GM23338 (cell line): Measurements from ENCODE around the gene LRRC8B. TPM values are rescaled to one million over a fixed set of nuclear protein-coding genes. Genes with fewer than 3 reads are reported as not detected.

Experiments
- EZH2 ChIP-seq: fragments of 200-600 bp; sonication (generic); IDR thresholded peaks from one replicate; pipeline ENCODE4 v1.8.0; 2017; ENCODE audit warnings: antibody characterized with exemption, mild to moderate bottlenecking, low read depth; ENCODE audit not compliant: unreplicated experiment
- ZNF114 ChIP-seq: fragments of 250-450 bp; sonication (Bioruptor Pico); IDR thresholded peaks from 2 replicates; pipeline ENCODE4 v1.5.0; 2020; ENCODE audit warnings: mild to moderate bottlenecking, moderate library complexity
- polyA plus RNA-seq: library from polyadenylated mRNA; unstranded; fragments of >200 nt; fragmentation: Nextera tagmentation; extraction: Ambion mirVana; gene quantifications from 2 replicates; pipeline ENCODE4 v1.2.1, GENCODE V29; 2016
- total RNA-seq: library from RNA; depleted of rRNA; stranded (reverse); fragments of >200 nt; shearing (Covaris generic); gene quantifications from 2 replicates; pipeline ENCODE4 v1.2.3, GENCODE V29; 2014
- TF ChIP-seq, protein P1 (sequence below): fragments of 250-450 bp; sonication (Bioruptor Pico); IDR thresholded peaks from 2 replicates; pipeline ENCODE4 v1.5.0; 2020; ENCODE audit warnings: mild to moderate bottlenecking, moderate library complexity
- TF ChIP-seq, protein P2 (sequence below): IDR thresholded peaks from 2 replicates; pipeline ENCODE4 v1.6.1; 2016; ENCODE audit warnings: antibody characterized with exemption
- TF ChIP-seq, protein P3 (sequence below): IDR thresholded peaks from one replicate; pipeline ENCODE4 v1.6.1; 2018; ENCODE audit warnings: antibody characterized with exemption; ENCODE audit not compliant: unreplicated experiment

LRRC8B gene
- total and polyA plus RNA-seq, 2 experiments from 2014 or later: 9.0 to 26.5 TPM

GRCh38 chr1:89644119-89644814, 119.6 kb downstream of the LRRC8B start (continued):
- TF ChIP-seq, protein P1, sequence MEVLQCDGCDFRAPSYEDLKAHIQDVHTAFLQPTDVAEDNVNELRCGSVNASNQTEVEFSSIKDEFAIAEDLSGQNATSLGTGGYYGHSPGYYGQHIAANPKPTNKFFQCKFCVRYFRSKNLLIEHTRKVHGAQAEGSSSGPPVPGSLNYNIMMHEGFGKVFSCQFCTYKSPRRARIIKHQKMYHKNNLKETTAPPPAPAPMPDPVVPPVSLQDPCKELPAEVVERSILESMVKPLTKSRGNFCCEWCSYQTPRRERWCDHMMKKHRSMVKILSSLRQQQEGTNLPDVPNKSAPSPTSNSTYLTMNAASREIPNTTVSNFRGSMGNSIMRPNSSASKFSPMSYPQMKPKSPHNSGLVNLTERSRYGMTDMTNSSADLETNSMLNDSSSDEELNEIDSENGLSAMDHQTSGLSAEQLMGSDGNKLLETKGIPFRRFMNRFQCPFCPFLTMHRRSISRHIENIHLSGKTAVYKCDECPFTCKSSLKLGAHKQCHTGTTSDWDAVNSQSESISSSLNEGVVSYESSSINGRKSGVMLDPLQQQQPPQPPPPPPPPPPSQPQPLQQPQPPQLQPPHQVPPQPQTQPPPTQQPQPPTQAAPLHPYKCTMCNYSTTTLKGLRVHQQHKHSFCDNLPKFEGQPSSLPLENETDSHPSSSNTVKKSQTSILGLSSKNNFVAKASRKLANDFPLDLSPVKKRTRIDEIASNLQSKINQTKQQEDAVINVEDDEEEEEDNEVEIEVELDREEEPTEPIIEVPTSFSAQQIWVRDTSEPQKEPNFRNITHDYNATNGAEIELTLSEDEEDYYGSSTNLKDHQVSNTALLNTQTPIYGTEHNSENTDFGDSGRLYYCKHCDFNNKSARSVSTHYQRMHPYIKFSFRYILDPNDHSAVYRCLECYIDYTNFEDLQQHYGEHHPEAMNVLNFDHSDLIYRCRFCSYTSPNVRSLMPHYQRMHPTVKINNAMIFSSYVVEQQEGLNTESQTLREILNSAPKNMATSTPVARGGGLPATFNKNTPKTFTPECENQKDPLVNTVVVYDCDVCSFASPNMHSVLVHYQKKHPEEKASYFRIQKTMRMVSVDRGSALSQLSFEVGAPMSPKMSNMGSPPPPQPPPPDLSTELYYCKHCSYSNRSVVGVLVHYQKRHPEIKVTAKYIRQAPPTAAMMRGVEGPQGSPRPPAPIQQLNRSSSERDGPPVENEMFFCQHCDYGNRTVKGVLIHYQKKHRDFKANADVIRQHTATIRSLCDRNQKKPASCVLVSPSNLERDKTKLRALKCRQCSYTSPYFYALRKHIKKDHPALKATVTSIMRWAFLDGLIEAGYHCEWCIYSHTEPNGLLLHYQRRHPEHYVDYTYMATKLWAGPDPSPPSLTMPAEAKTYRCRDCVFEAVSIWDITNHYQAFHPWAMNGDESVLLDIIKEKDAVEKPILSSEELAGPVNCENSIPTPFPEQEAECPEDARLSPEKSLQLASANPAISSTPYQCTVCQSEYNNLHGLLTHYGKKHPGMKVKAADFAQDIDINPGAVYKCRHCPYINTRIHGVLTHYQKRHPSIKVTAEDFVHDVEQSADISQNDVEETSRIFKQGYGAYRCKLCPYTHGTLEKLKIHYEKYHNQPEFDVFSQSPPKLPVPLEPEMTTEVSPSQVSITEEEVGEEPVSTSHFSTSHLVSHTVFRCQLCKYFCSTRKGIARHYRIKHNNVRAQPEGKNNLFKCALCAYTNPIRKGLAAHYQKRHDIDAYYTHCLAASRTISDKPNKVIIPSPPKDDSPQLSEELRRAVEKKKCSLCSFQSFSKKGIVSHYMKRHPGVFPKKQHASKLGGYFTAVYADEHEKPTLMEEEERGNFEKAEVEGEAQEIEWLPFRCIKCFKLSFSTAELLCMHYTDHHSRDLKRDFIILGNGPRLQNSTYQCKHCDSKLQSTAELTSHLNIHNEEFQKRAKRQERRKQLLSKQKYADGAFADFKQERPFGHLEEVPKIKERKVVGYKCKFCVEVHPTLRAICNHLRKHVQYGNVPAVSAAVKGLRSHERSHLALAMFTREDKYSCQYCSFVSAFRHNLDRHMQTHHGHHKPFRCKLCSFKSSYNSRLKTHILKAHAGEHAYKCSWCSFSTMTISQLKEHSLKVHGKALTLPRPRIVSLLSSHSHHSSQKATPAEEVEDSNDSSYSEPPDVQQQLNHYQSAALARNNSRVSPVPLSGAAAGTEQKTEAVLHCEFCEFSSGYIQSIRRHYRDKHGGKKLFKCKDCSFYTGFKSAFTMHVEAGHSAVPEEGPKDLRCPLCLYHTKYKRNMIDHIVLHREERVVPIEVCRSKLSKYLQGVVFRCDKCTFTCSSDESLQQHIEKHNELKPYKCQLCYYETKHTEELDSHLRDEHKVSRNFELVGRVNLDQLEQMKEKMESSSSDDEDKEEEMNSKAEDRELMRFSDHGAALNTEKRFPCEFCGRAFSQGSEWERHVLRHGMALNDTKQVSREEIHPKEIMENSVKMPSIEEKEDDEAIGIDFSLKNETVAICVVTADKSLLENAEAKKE (CRISPR knock-in tag): no peak
- TF ChIP-seq, protein P2, sequence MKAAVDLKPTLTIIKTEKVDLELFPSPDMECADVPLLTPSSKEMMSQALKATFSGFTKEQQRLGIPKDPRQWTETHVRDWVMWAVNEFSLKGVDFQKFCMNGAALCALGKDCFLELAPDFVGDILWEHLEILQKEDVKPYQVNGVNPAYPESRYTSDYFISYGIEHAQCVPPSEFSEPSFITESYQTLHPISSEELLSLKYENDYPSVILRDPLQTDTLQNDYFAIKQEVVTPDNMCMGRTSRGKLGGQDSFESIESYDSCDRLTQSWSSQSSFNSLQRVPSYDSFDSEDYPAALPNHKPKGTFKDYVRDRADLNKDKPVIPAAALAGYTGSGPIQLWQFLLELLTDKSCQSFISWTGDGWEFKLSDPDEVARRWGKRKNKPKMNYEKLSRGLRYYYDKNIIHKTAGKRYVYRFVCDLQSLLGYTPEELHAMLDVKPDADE: no peak
- no peak for TF ChIP-seq ZNF114 (CRISPR knock-in tag)
- TF ChIP-seq EZH2: no peak
- TF ChIP-seq, protein P3, sequence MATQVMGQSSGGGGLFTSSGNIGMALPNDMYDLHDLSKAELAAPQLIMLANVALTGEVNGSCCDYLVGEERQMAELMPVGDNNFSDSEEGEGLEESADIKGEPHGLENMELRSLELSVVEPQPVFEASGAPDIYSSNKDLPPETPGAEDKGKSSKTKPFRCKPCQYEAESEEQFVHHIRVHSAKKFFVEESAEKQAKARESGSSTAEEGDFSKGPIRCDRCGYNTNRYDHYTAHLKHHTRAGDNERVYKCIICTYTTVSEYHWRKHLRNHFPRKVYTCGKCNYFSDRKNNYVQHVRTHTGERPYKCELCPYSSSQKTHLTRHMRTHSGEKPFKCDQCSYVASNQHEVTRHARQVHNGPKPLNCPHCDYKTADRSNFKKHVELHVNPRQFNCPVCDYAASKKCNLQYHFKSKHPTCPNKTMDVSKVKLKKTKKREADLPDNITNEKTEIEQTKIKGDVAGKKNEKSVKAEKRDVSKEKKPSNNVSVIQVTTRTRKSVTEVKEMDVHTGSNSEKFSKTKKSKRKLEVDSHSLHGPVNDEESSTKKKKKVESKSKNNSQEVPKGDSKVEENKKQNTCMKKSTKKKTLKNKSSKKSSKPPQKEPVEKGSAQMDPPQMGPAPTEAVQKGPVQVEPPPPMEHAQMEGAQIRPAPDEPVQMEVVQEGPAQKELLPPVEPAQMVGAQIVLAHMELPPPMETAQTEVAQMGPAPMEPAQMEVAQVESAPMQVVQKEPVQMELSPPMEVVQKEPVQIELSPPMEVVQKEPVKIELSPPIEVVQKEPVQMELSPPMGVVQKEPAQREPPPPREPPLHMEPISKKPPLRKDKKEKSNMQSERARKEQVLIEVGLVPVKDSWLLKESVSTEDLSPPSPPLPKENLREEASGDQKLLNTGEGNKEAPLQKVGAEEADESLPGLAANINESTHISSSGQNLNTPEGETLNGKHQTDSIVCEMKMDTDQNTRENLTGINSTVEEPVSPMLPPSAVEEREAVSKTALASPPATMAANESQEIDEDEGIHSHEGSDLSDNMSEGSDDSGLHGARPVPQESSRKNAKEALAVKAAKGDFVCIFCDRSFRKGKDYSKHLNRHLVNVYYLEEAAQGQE: no peak
